CD4-positive, alpha-beta T cell treated with Interferon alpha-2 for 1 hour (primary cell): Measurements from ENCODE around the gene RP2.

Source experiments
- DNase-seq, 2 donors: peaks; one replicate each; pipeline ENCODE4 v3.0.0-alpha.2; 2020 to 2022

RP2 gene

GRCh38 chrX:46844913-46845312 lies 8.1 kb downstream of the RP2 start:
- no peak for DNase-seq

GRCh38 chrX:46849933-46850332 lies 13.1 kb downstream of the RP2 start:
- DNase-seq = no peak

- no peak for DNase-seq
These were observed 13.9 kb downstream of the RP2 start for GRCh38 chrX:46850771-46851170.

GRCh38 chrX:46856483-46856882 lies 19.6 kb downstream of the RP2 start:
- no peak for DNase-seq

- no peak for DNase-seq
These were observed 23.7 kb downstream of the RP2 start for GRCh38 chrX:46860557-46860956.

GRCh38 chrX:46863072-46863471 lies 26.2 kb downstream of the RP2 start:
- DNase-seq = no peak

- no peak for DNase-seq
These were observed 27.8 kb downstream of the RP2 start for GRCh38 chrX:46864606-46865005.

GRCh38 chrX:46865281-46865680 lies 28.4 kb downstream of the RP2 start:
- DNase-seq = no peak

- no peak for DNase-seq
These were observed 29.9 kb downstream of the RP2 start for GRCh38 chrX:46866726-46867125.

GRCh38 chrX:46873746-46874145 lies 36.9 kb downstream of the RP2 start:
- no peak for DNase-seq

GRCh38 chrX:46876901-46877300 lies 40.1 kb downstream of the RP2 start:
- DNase-seq = no peak

GRCh38 chrX:46882266-46882665 lies 45.4 kb downstream of the RP2 start:
- DNase-seq = no peak

- no peak for DNase-seq
These were observed 48.0 kb downstream of the RP2 start for GRCh38 chrX:46884799-46885198.

GRCh38 chrX:46898207-46898606 lies 61.4 kb downstream of the RP2 start:
- DNase-seq = no peak

- peak; percentile 55 to 58 for DNase-seq
These were observed 66.8 kb downstream of the RP2 start for GRCh38 chrX:46903458-46904242.

- DNase-seq = no peak
These were observed 67.8 kb downstream of the RP2 start for GRCh38 chrX:46904626-46905025.

- DNase-seq = no peak
These were observed 73.6 kb downstream of the RP2 start for GRCh38 chrX:46910415-46910814.

- peak; percentile 10 to 27 for DNase-seq
These were observed 75.3 kb downstream of the RP2 start, which contains the start of gene JADE3 for GRCh38 chrX:46912098-46912602. Gene JADE3, plus strand, starts transcription at chrX:46912421. Its CDS starts 72,474 bp downstream, at chrX:46984895.

- peak; percentile 30 to 34 for DNase-seq
These were observed 76.0 kb downstream of the RP2 start for GRCh38 chrX:46912603-46913491.

- DNase-seq = no peak
These were observed 76.8 kb downstream of the RP2 start for GRCh38 chrX:46913667-46914066.

- DNase-seq = no peak
These were observed 79.4 kb downstream of the RP2 start for GRCh38 chrX:46916273-46916672.

- no peak for DNase-seq
These were observed 80.8 kb downstream of the RP2 start for GRCh38 chrX:46917622-46918021.

GRCh38 chrX:46918434-46918833 lies 81.6 kb downstream of the RP2 start:
- DNase-seq = no peak

GRCh38 chrX:46920235-46920634 lies 83.4 kb downstream of the RP2 start:
- no peak for DNase-seq
